ENCODE results near the gene FADS3. TPM values are rescaled to one million over a fixed set of nuclear protein-coding genes. Genes with fewer than 3 reads are reported as not detected.

The FADS3 gene
- total RNA-seq, 1 experiment from 2014 or later: 47.1 TPM

- DNase-seq (ENCODE audit: low spot score): no peak
- in situ Hi-C loops (cut with HindIII; ENCODE audit: low sequenced_read_pairs): no loop called here
These were observed 63.0 kb downstream of the FADS3 start for GRCh38 chr11:61828379-61828628.

GRCh38 chr11:61827571-61828378 is 63.6 kb downstream of the FADS3 start, which contains the start of gene FADS2:
FADS2 (plus strand) TSS chr11:61828300; CDS start chr11:61828391, 91 bp downstream.
- DNase-seq (ENCODE audit: low spot score): peak; percentile 86
- in situ Hi-C loops (cut with HindIII; ENCODE audit: low sequenced_read_pairs): no loop called here

GRCh38 chr11:61826930-61827570 is 64.3 kb downstream of the FADS3 start:
- in situ Hi-C loops (cut with HindIII; ENCODE audit: low sequenced_read_pairs): no loop called here
- DNase-seq (ENCODE audit: low spot score): peak; percentile 13

Other genes with a start within 250 kb of the FADS3 start
- 0.74 and 1.4 TPM in 2 replicates for gene DAGLA, start 211.2 kb downstream of the FADS3 start, total RNA-seq (2014; rRNA removed; shearing (Covaris generic))
- 0.71 and 1.4 TPM in 2 replicates for gene MYRF, start 138.9 kb downstream of the FADS3 start, total RNA-seq (2014; rRNA removed; shearing (Covaris generic))
- 41.4 and 66.0 TPM in 2 replicates for gene TMEM258, start 98.9 kb downstream of the FADS3 start, total RNA-seq (2014; rRNA removed; shearing (Covaris generic))
- gene FEN1, start 98.6 kb downstream of the FADS3 start, total RNA-seq (2014; rRNA removed; shearing (Covaris generic)): 94.5 and 105 TPM in 2 replicates
- 131 and 148 TPM in 2 replicates for gene FADS1, start 74.5 kb downstream of the FADS3 start, total RNA-seq (2014; rRNA removed; shearing (Covaris generic))
- gene FADS2, start 63.2 kb downstream of the FADS3 start, total RNA-seq (2014; rRNA removed; shearing (Covaris generic)): 222 and 244 TPM in 2 replicates
- gene RAB3IL1, start 26.0 kb upstream of the FADS3 start, total RNA-seq (2014; rRNA removed; shearing (Covaris generic)): 12.4 and 19.0 TPM in 2 replicates
- gene BEST1, start 58.8 kb upstream of the FADS3 start, total RNA-seq (2014; rRNA removed; shearing (Covaris generic)): 0.10 and 0.18 TPM in 2 replicates
- 588 and 699 TPM in 2 replicates for gene FTH1, start 76.1 kb upstream of the FADS3 start, total RNA-seq (2014; rRNA removed; shearing (Covaris generic))
- gene INCENP, start 232.5 kb upstream of the FADS3 start, total RNA-seq (2014; rRNA removed; shearing (Covaris generic)): 73.7 and 84.8 TPM in 2 replicates